Measurements from ENCODE around the gene BTBD1.
"Not testable (repeated sequence)": the region's sequence is repeated elsewhere in the genome, so short reads cannot be mapped to it uniquely, and the experiment has no call there.

BTBD1 gene

DNA sequence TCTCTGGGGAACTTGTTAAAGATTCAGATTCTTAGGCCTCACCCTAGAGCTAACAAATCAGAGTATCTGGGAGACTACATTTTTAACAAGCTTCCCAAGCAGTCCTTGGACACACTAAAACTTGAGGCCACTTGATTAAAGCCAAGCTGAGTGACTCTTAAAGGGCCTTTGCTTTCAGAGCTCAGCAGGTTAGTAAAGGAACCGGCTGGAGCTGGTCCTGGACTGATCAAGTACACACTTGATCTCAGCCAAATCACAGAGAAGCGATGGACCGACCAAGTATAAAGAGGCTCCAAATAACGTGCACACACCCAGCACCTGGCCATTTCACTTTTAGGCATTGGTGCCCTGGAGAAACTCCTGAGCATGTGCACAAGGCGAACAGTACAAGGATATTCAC lies 27.5 kb upstream of the BTBD1 start:
- DNase-seq (ENCODE audit: low spot score), result no peak

DNA sequence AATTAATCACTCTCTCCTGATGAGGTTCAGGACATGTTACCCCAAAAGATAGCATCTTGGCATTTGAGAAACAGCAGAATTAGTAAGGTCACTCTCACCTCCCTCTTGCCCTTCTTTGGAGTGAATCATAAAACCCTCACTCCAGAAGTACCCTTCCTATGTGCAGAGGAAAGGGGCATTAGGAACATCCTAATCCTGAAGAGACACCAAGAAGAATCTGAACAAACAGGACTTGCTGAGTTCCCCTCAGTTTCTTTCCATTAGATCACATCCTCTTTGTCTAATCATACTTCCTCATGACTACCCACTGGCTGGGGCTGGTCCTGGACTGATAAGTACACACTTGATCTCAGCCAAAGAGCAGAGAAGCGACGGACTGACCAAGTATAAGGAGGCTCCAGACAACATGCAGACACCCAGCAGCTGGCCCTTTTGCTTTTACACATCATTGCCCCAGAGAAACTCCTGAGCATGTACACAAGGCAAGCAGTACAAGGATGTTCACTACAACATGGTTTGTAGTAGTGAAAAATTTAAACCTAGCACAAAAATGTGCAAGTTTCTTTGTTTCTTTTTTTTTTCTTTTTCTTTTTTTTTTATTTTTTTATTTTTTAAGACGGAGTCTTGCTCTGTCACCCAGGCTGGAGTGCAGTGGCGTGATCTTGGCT lies 25.4 kb upstream of the BTBD1 start:
- DNase-seq (ENCODE audit: low spot score), result no peak

DNA sequence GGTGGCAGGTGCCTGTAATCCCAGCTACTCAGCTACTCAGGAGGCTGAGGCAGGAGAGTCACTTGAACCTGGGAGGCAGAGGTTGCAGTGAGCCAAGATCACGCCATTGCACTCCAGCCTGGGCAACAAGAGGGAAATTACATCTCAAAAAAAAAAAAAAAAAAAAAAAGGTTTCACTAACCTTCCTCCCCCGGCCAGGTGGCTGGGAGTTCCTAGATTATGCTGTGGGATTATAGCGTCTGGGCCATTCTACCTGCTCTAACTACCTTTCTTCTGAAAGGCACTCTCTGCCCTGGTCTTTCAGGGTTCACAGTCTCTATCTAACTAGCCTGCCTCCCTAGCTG lies 24.9 kb upstream of the BTBD1 start:
- not testable (repeated sequence) for DNase-seq (ENCODE audit: low spot score)

DNA sequence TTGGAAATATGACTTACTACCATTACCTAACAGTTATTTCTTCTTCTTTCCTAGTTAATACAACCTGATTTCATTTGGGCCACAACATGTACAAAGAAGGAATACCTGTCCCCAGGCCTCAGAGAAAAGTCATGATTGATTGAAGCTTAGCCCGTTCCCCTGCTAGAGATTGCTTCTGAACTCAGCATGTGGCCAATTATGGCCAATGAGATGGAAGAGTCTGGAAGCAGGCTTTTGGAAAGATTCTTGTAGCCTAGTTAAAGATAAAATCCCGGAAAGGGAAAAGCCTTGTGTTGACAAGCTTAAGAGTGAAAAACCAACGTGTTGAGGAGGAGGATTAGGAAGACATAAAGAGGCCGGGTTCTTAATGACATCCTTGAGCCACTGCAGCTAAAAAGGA lies 23.4 kb upstream of the BTBD1 start:
- DNase-seq (ENCODE audit: low spot score), result no peak

DNA sequence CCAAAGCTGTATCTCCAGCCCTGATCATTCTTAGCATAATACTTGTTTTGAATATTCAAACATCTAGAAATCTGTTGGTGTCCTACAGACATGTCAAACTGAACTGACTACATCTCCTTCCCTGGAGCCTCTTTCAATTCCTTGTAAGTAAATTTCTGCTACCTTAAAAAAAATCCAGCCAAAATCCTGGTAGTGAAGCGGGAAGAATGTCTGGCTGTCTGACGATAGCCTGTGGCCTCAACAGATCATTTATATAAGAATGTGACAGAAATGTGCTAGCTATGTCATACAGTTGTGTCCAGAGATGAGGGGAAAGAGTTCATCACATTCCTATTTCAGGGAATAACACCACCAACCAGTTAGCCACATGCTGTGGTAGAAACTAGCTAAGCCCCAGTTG lies 21.8 kb upstream of the BTBD1 start:
- no peak for DNase-seq (ENCODE audit: low spot score)

DNA sequence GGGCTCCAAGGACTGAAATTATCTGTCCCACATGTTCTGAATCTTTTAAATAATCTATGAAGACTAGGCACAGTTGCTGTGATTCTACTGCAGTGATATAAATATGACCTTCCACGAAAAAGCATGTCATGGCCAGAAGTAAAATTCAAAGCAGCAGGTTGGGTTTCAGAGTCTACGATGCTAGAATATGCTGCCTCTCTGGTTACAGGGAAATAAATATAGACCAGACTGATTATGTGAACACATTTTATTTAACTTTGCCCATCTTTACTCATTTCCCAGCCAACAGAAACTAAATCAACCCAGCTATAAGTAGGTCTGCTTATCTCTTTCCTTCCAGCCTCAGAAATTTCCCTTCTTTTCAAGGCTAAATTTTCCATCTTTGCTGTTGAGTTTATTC lies 20.5 kb upstream of the BTBD1 start:
- DNase-seq (ENCODE audit: low spot score), result no peak

DNA sequence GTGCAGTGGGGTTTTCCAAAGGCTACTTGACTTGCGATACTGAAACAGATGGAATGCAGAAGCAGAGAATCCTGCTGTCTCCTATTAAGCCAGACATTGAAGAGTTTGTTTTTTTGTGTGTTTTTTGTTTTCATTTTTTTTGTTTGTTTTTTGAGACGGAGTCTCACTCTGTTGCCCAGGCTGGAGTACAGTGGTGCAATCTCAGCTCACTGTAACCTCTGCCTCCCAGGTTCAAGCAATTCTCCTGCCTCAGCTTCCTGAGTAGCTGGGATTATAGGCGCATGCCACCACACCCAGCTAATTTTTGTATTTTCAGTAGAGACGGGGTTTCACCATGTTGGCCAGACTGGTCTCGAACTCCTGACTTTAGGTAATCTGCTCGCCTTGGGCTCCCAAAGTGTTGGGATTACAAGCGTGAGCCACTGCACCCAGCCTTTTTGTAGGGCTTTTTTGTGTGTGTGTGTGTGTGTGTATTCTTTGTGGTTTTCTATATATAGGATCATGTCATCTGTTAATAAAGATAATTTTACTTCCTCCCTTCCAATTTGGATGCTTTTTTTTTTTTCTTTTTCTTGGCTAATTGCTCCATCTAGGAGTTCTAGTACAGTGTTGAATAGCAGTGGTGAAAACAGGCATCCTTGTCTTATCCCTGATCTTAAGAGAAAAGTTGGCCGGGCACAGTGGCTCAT lies 19.0 kb upstream of the BTBD1 start:
- not testable (repeated sequence) for DNase-seq (ENCODE audit: low spot score)

DNA sequence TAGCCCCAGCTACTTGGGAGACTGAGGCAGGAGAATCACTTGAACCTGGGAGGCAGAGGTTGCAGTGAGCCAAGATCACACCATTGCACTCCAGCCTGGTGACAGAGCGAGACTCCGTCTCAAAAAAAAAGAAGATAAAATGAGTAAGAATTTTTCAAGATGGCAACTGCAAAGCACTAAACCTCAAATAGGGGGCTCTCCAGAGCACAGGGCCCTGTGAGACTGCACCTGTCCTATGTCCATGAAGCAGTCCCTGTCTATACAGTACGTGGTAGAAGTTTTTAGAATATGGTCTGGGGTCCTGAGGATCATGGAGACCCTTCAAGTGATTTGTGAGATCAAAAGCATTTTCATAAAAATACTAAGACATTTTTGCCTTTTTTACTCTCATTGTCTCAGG lies 18.4 kb upstream of the BTBD1 start:
- not testable (repeated sequence) for DNase-seq (ENCODE audit: low spot score)

DNA sequence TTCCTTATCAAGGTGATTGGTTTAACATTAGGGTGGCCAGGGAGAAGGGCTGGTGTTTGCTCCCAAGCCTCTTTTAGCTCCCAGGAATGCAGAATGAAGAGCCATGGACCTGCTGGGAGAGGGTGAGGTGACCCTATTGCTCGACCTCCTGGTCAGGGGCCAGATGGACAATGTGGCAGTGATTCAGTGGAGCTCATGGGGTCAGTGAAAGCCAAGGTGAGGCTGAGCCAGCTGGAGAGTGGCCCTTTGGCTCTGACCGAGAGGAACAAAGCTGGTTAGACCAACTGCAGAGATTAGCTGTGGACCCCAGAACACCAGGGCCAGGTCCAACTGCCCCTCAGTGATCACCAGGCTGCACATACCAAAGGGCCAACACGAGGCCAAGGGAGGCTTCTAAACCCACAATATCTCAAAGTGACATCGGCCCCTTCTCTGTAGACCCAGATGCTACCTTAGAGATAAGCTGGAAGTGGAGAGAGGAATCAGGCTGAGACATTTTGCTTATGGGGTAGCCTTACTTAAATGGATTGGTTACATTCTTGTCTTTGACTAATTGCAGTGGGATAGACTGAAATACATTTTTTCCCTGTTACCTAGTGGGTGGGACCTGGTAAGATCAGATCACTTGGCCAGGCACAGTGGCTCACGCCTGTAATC lies 15.8 kb upstream of the BTBD1 start:
- no peak for DNase-seq (ENCODE audit: low spot score)

DNA sequence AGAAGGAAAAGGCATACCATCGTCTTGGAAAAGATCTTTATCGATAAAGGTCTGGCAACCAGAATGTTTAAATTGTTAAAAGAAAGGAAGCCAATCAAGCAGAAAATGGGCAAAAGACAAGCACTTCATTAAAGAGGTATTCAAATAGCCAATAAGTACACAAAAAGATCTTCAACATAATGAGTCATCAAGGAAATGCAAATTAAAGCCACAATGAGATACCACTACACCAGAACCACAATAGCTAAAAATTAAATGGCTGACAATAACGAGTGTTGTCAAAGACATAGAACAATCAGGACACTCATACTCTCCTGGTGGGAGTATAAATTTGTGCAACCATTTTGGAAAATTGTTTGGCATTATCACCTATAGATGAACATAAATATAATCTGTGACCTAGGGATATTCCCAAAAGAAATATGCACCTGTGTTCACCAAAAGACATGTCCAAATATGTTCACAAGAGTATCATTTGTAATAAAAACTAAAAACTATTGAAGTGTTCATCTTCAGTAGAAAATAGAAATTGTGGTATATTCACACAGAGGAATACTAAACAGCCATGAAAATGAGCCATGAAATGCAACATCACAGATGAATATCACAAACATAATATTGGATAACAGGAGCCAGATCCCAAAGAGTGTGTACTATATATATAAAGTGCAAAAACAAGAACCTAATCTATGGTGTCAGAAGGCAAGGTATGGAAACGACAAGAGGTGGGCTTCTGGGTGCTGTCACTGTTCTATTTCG lies 14.4 kb upstream of the BTBD1 start:
- DNase-seq (ENCODE audit: low spot score), result no peak

DNA sequence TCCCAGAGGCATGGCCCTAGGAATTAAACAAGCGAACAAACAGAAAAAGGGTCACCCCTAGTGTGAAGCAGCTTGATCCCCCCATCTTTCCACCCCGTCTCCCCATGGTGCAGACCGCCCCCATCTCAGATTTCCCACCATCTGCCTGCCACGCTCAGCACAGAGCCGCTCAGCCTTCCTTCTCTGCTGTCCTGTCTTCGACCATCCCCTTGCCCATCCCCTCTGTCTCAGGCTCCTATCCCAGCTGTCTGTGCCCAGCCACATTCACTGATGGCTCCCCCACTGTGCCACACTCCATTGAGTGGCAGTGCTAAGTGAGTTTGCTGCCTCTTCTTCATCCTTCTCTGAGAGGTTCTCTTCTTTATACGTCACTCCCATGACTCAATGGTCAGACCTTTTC lies 11.7 kb upstream of the BTBD1 start:
- no peak for DNase-seq (ENCODE audit: low spot score)

DNA sequence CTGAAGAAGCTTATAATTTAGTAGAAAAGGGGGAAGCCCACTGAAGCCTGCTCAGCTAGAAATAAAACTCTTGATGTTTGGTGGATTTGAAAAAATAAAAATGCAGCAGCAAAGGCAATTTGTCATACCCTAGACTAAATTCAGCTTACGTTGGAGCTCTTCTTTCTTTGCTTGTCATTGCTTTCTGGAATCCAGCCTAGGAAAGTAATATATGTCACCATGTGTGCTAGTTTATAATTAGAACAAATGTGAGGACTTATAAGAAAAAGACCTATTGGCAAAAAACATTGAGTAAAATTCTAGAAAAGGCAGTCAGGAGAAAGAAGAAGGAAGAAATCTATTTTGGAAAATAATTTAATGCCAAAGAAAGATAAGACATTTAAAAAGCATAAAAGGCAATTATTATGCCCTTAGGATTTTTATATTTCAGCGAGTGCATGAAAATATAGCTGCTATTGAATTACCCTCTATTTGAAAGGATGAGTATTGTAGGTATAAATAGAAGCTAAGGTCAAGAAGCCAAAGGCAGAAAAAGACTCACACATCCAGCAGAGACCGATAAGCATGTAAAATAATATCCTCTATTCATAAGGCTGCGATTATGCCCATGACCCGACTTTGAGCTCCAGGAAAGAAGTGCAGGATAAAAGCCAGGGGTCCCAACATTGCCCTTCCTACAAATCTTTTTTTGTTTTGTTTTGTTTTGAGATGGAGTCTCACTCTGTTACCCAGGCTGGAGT lies 10.6 kb upstream of the BTBD1 start:
- DNase-seq (ENCODE audit: low spot score), result no peak

DNA sequence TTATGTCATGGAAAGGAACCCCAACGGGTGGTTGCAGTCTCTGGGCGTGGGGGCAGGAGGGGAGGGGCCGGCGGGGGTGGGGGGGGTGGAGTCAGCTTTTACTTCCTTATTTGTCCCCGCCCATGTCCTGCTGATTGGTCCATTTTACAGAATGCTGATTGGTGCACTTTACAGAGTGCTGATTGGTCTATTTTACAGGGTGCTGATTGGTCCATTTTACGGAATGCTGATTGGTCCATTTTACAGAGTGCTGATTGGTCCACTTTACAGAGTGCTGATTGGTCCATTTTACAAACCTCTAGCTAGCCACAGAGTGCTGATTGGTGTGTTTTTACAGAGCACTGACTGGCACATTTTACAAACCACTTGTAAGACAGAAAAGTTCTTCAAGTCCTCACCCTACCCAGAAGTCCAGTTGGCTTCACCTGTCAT lies 2.2 kb upstream of the BTBD1 start:
- DNase-seq (ENCODE audit: low spot score), result peak; percentile 68

DNA sequence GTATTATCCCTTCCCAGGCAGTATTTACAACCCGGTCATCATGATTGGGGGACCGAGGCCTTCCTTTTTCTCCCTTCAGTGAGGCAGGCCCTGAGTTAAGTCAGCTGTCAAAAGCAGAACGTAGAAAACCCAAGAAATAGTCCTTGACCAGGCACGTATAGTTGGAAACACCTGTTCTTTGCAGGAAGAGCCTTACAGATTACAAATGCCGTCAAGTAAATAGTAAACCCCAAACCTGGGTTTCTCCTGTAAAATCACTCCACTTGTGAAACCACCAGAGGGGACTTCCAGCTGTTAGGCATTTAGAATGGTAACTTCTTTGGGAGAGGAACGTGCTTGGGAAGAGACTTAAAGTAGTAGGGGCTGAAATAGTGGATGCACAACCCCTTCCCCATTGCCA lies 1.0 kb upstream of the BTBD1 start:
- no peak for DNase-seq (ENCODE audit: low spot score)

DNA sequence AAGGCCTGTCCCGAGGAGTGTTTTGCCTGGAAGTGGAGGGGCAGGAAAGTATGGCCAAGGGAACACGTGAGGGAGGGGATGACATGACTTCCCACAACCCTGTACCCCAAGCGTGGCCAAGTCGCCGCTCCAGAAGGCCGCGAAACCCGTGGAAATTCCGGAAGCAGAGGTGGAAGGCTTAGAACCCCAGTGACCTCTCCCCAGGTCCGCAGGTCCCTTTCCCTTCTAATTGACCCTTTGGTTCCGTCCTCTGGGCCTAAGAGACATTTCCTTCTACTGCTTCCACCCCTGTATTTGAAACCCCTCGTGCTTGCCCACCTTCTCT lies 548 bp upstream of the BTBD1 start:
- no peak for DNase-seq (ENCODE audit: low spot score)

DNA sequence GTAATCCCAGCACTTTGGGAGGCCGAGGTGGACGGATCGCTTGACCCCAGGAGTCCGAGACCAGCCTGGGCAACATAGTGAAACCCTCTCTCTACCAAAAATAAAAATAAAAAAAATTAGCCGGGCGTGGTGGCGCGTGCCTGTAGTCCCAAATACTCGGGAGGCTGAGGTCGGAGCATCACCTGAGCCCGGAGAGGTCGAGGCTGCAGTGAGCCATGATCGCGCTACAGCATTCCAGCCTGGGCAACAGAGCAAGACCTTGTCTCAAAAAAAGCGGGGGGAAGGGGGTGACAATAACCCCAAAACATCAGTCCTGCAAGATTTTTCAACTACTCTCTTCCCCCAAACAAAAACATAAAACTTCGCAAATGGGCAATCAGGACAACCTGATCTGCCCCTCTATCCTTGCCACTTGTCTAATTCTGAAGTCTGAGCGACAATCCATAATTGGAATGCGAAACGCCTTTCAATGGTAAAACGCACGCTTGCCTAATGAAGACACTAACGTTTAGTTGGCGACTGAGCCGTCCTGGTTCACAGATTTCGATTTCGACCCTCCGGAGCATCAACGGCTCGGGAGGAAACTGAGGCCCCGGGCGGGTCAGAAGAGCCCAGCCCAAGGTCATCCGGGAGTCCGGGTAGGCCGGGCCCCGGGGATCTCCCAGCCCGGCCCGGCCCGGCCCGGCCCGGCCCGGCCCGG lies 868 bp downstream of the BTBD1 start:
- DNase-seq (ENCODE audit: low spot score), result peak; percentile 9

DNA sequence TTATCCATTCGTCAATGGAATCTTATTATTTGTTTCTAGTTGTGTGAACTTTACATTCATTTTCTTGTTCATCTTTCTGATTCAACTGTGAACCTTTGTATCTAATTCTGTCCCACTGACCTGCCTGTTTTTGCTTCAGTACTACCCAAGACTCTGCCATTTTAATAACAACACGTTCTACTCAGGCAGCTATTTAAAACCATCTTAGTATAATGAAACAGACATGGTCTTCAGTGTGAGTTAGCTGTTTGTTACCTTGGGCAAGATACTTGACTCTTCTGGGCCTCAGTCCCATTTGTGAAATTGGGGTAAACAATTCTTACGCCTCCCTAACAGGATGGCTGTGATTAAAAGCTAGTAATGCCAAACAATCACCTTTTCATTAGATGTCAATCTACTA lies 1.6 kb downstream of the BTBD1 start:
- no peak for DNase-seq (ENCODE audit: low spot score)

DNA sequence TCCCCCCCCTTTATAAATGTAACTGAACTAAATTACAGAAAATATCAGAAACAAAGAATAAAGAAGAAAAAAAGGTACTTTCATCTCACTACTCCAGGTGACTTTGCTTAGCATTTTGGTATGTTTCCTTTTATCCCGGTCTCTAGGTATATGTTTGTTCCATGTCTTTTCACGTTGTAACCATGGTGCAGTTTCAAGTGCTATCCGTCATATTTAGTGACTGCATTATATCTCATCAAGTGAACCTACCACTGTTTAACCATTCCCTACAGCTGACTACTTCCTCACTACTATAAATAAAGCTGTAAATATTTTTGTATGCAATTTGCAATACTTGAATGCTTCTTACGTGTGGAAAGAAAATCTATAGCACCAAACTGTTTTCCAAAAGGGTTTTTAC lies 2.2 kb downstream of the BTBD1 start:
- peak; percentile 6 for DNase-seq (ENCODE audit: low spot score)

DNA sequence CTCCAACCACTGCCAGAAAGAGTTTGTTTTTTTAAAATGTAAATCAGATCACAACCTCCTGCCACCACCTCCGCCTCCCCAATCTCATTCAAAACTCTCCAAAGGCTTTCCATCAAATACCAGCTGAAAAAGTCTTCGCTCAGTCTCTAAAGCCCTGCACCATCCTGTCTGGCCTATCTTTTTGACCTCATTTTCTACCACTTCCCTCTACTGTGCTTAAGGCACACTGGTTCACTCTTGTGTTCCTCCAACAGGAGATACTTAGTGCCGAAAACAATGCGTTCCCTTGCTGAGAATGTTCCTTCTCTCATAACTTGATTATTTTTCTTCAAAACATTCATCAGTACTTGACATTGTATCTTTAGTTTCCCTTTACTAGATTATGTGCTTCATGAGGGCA lies 3.5 kb downstream of the BTBD1 start:
- no peak for DNase-seq (ENCODE audit: low spot score)

DNA sequence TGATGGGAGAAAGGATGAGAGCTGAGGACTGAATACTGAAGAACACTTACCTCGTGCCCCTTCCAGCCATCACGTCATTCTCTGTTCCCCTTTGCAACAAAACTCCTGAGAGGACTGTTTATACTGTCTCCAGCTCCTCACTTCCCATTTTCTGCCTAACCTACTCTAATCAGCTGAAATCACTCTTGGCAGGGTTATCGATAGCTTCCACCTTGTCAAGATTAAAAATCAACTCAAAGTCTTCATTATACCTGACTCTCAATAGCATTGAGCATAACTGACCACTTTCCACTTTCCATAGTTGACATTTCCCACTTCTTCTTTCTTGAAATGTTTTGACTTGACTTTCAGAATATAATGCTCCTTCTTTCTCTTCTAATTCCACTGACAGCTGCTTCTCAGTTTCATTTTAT lies 4.3 kb downstream of the BTBD1 start:
- no peak for DNase-seq (ENCODE audit: low spot score)

DNA sequence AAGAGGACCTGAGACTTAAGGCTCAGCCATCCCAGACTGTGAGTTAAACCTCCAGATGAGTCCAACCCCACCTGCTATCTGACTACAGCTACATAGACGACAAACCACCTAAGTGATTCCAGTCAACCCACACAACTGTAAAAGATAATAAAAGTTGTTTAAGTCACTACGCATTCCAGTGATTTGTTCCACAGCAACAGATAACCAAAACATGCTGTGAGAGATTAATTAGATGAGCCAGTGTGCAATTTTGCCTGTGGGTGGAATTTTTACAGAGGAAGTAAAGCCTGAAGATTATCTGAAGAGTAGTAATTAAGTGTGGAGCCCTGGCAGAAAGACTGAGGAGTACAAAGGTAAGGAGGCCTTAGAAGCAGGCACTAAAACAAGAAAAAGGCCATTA lies 5.4 kb downstream of the BTBD1 start:
- DNase-seq (ENCODE audit: low spot score), result no peak
